Astrocyte (in vitro differentiated cells and primary cell): ENCODE measurements around the gene LZTR1.

Source experiments
- CTCF ChIP-seq: IDR thresholded peaks from 2 replicates; pipeline ENCODE4 v1.5.1; 2011; ENCODE audit warnings: low read depth, mild to moderate bottlenecking, inconsistent platforms, low read length, moderate library complexity; ENCODE audit not compliant: insufficient read depth
- EZH2 ChIP-seq: IDR thresholded peaks from 2 replicates; pipeline ENCODE4 v1.6.1; 2012; ENCODE audit warnings: mild to moderate bottlenecking, low read length, inconsistent platforms; ENCODE audit not compliant: insufficient read depth

GRCh38 chr22:20967697-20968211, 14.3 kb upstream of the LZTR1 start:
- TF ChIP-seq CTCF, result no peak
- TF ChIP-seq EZH2, result no peak
